Measurements from ENCODE around the gene FOXL2. TPM values are rescaled to one million over a fixed set of nuclear protein-coding genes. Genes with fewer than 3 reads are reported as not detected.

Gene FOXL2
- total RNA-seq, 1 donor from 2014 or later: not detected

GRCh38 chr3:138976047-138976446 lies 29.1 kb upstream of the FOXL2 start:
- Histone ChIP-seq H3K27ac (no peak overlapping the region), H3K27me3 (ENCODE audit: low read depth) (no peaks in the 10 kb centered on the region), H3K9me3 (no peaks in the 10 kb centered on the region), H3K4me3 (no peak overlapping the region), H3K36me3 (no peaks in the 10 kb centered on the region), H3K4me1 (no peaks in the 10 kb centered on the region)
- ATAC-seq (no peak), DNase-seq (no peak)
- TF ChIP-seq CTCF (IDR thresholded peaks at IDR 0.05): no peak
- intact Hi-C loops (cut with DNase I): no loop called here

- no peaks in the 10 kb centered on the region for H3K36me3 ChIP-seq
- no peaks in the 10 kb centered on the region for H3K4me1 ChIP-seq
- TF ChIP-seq CTCF (IDR thresholded peaks at IDR 0.05): no peak
- intact Hi-C loops (cut with DNase I): no loop called here
- no peak overlapping the region for H3K4me3 ChIP-seq
- peaks cover 5% of the 10 kb centered on the region for H3K27me3 ChIP-seq (ENCODE audit: low read depth)
- DNase-seq (no peak), ATAC-seq (no peak)
- no peaks in the 10 kb centered on the region for H3K9me3 ChIP-seq
- H3K27ac ChIP-seq: no peak overlapping the region
These were observed 28.4 kb upstream of the FOXL2 start for GRCh38 chr3:138975351-138975750.

GRCh38 chr3:138974462-138974861 lies 27.5 kb upstream of the FOXL2 start:
- Histone ChIP-seq H3K36me3 (no peaks in the 10 kb centered on the region), H3K4me1 (no peaks in the 10 kb centered on the region), H3K27ac (no peak overlapping the region), H3K9me3 (no peaks in the 10 kb centered on the region), H3K4me3 (no peak overlapping the region), H3K27me3 (ENCODE audit: low read depth) (peaks cover 5% of the 10 kb centered on the region)
- TF ChIP-seq CTCF (IDR thresholded peaks at IDR 0.05): no peak
- intact Hi-C loops (cut with DNase I): no loop called here
- ATAC-seq: no peak
- DNase-seq: no peak

- no peak for ATAC-seq
These were observed 26.0 kb upstream of the FOXL2 start for GRCh38 chr3:138972941-138973340.

GRCh38 chr3:138971766-138972320 lies 24.9 kb upstream of the FOXL2 start:
- Histone ChIP-seq H3K4me1 (no peaks in the 10 kb centered on the region), H3K27me3 (ENCODE audit: low read depth) (peaks cover 5% of the 10 kb centered on the region), H3K36me3 (no peaks in the 10 kb centered on the region), H3K4me3 (no peak overlapping the region), H3K9me3 (no peaks in the 10 kb centered on the region), H3K27ac (no peak overlapping the region)
- intact Hi-C loops (cut with DNase I): no loop called here
- no peak for DNase-seq
- no peak for ATAC-seq
- no peak for TF ChIP-seq CTCF (IDR thresholded peaks at IDR 0.05)

More at GRCh38 chr3:138972941-138973340, 26.0 kb upstream of the FOXL2 start:
- Histone ChIP-seq H3K27ac (no peak overlapping the region), H3K27me3 (ENCODE audit: low read depth) (peaks cover 5% of the 10 kb centered on the region), H3K4me3 (no peak overlapping the region), H3K4me1 (no peaks in the 10 kb centered on the region), H3K36me3 (no peaks in the 10 kb centered on the region), H3K9me3 (no peaks in the 10 kb centered on the region)
- DNase-seq: no peak
- intact Hi-C loops (cut with DNase I): no loop called here
- TF ChIP-seq CTCF (IDR thresholded peaks at IDR 0.05): no peak

Data from lower lobe of right lung (tissue), 2 donors.